ENCODE data around the gene CYS1.
"Not testable (repeated sequence)": the region's sequence is repeated elsewhere in the genome, so short reads cannot be mapped to it uniquely, and the experiment has no call there.

Gene CYS1

DNA sequence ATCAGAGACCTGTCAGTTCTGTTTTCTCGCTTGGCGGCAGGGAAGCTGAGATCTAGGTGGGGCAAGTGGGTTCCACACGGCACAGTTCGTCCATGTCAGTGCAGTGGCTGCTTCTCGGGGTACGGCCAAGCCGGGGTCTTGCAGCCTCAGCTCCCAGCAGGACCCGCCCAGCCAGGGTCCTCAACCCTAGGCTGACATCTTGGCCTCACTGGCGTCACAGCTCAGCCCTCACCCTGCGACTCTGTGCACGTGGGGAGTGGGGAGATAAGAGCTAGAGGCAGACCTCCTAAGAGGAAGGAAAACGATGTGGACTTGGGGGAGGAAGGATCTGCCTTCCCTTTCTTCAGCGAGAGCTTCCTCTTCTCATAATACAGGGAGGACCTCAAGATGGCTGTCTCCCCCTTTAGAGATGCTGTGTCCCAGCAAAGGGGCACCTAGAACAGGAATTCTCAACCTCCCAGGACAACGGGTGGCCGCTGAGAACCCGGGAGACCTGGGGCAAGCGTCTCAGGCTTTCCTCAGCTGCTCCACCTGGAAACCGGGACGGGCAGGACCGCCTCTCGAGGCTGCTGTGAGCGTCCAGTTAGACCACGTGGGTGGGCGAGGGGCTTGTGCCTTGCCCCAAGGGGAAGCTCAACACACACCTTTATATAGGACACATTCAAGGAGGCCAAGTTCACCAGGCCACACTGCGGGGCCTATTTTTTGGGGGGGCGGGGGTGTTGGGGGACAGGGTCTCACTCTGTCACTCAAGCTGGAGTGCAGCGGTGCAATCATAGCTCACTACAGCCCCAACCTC, 60.4 kb downstream of the CYS1 start:
- TF ChIP-seq, protein P1, sequence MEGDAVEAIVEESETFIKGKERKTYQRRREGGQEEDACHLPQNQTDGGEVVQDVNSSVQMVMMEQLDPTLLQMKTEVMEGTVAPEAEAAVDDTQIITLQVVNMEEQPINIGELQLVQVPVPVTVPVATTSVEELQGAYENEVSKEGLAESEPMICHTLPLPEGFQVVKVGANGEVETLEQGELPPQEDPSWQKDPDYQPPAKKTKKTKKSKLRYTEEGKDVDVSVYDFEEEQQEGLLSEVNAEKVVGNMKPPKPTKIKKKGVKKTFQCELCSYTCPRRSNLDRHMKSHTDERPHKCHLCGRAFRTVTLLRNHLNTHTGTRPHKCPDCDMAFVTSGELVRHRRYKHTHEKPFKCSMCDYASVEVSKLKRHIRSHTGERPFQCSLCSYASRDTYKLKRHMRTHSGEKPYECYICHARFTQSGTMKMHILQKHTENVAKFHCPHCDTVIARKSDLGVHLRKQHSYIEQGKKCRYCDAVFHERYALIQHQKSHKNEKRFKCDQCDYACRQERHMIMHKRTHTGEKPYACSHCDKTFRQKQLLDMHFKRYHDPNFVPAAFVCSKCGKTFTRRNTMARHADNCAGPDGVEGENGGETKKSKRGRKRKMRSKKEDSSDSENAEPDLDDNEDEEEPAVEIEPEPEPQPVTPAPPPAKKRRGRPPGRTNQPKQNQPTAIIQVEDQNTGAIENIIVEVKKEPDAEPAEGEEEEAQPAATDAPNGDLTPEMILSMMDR (IDR thresholded peaks at IDR 0.05; ENCODE audit: low read depth, low read length) = no peak
- no peak for DNase-seq (ENCODE audit: extremely low read depth, low read depth)

DNA sequence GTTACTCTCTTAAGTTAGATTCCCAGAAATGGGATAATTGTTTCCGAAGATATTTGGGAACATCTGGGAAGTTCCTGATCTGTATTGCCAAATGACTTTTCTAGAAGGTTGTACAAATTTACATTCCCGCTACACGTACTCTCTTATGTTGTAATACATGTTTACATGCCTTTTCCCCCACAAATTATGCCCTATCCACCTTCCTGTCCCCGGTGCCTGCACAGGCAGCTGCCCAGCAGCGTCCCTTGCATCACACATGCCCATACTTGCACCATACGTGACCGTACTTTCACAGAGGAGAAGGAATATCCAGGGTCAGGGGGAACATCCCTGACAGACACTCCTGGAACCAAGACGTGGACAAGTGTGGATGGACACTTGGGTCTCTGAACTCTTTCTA, 61.0 kb downstream of the CYS1 start:
- TF ChIP-seq, protein P1 (IDR thresholded peaks at IDR 0.05; ENCODE audit: low read depth, low read length) = no peak
- no peak for DNase-seq (ENCODE audit: extremely low read depth, low read depth)

GRCh38 chr2:10017313-10017941, 62.8 kb downstream of the CYS1 start:
- DNase-seq (ENCODE audit: extremely low read depth, low read depth) = no peak
- TF ChIP-seq, protein P1 (IDR thresholded peaks at IDR 0.05; ENCODE audit: low read depth, low read length) = no peak

DNA sequence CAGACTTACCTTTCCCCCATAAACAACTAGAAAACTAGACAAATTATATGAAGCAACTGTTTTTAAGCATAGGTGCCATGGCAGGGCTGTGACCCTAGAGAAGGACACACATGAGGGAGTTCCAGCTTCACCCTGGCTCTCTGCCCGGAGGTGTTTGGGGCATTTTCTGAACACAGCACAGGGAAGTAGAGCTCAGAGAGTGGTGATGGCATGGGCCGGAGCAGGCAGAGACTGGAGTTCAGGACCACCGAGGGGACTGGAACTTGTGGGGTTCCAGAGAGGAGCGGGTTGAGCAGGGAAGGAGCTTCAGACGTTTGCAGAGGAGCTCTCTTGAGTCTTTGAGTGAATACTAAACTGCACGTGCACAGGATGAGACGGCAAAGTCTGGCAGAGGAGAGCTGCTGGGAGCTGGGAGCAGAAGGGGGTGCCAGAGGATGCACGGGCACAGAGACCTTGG, 63.4 kb downstream of the CYS1 start:
- no peak for DNase-seq (ENCODE audit: extremely low read depth, low read depth)
- TF ChIP-seq, protein P1 (IDR thresholded peaks at IDR 0.05; ENCODE audit: low read depth, low read length) = no peak

- TF ChIP-seq, protein P1 (IDR thresholded peaks at IDR 0.05; ENCODE audit: low read depth, low read length) = no peak
- DNase-seq (ENCODE audit: extremely low read depth, low read depth) = no peak
Observed at GRCh38 chr2:10016001-10016801, 64.0 kb downstream of the CYS1 start.

DNA sequence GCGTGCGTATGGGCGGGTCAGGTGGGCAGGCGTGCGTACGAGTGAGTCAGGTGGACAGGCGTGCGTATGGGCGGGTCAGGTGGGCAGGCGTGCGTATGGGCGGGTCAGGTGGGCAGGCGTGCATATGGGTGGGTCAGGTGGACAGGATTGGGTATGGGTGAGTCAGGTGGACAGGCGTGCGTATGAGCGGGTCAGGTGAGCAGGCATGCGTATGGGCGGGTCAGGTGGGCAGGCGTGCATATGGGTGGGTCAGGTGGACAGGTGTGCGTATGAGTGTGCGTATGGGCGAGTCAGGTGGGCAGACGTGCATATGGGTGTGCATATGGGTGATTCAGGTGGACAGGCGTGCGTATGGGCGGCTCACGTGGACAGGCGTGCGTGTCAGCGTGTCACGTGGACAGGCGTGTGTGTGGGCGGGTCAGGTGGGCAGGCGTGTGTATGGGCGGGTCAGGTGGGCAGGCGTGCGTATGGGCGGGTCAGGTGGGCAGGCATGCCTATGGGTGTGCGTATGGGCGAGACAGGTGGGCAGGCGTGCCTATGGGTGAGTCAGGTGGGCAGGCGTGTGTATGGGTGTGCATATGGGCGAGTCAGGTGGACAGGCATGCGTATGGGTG, 64.7 kb downstream of the CYS1 start:
- DNase-seq (ENCODE audit: extremely low read depth, low read depth) = not testable (repeated sequence)

DNA sequence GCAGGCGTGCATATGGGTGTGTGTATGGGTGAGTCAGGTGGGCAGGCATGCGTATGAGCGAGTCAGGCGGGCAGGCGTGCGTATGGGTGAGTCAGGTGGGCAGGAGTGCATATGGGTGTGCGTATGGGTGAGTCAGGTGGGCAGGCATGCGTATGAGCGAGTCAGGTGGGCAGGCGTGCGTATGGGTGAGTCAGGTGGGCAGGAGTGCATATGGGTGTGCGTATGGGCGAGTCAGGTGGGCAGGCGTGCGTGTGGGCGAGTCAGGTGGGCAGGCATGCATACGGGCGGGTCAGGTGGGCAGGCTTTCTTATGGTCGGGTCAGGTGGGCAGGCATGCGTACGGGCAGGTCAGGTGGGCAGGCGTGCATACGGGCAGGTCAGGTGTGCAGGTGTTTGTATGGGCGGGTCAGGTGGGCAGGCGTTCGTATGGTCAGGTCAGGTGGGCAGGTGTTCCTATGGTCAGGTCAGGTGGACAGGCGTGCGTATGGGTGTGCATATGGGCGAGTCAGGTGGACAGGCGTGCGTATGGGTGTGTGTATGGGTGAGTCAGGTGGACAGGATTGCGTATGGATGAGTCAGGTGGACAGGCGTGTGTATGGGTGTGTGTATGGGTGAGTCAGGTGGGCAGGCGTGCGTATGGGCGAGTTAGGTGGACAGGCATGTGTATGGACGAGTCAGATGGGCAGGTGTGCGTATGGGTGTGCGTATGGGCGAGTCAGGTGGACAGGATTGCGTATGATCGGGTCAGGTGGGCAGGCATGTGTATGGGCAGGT, 65.6 kb downstream of the CYS1 start:
- TF ChIP-seq, protein P1 (IDR thresholded peaks at IDR 0.05; ENCODE audit: low read depth, low read length) = no peak
- no peak for DNase-seq (ENCODE audit: extremely low read depth, low read depth)

- DNase-seq (ENCODE audit: extremely low read depth, low read depth) = not testable (repeated sequence)
Observed at GRCh38 chr2:10013651-10014417, 66.4 kb downstream of the CYS1 start.
